ENCODE data around the gene PIEZO1. TPM values are rescaled to one million over a fixed set of nuclear protein-coding genes. Genes with fewer than 3 reads are reported as not detected.

PIEZO1 gene
- total and polyA plus RNA-seq, 9 of the 15 experiments (the other 6 are each of a cell fraction or from before 2014, with no cell fraction given), result 3.6 to 432 (median 131) TPM

DNA sequence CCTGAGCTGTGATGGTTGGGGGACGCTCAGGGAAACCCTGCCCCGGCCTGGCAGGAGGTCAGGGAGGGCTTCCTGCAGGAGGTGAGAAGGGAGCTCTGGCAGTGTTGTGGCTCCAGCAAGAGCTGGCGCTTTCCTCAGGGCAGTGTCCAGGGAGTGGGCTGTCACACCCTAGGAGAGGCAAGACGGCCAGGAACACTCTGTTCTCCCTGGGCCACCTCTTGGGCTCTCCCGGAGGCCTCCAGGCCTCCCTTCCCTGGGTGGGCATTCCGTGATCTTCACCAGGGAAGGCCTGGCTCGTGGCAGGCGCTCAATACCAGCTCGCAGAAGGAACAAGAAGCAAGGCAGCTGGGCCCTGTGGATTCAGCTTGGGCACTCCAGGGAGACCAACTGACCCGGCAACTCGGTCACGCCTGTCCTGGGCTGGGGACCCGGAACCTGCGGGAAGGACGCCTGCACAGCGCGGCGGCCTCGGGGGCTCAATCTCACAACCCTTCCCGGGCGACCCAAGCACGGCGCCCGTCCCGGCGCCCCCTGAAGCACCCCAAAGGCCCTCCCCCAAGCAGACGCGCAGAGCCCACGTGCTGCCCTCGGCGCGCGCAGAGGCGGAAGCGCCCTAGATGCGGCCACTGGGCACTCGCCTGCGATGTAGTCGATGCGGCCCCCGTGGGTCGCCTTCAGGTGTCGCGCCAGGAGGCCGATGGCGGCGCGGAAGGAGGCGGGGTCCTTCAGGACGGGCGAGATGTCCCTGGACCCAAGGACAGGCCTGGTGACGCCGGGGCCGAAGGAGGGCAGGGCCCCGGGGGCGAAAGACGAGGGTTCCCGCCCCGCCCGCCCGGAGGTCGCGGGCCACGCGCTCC is 26.1 kb upstream of the PIEZO1 start (continued):
- TF ChIP-seq, protein P1, sequence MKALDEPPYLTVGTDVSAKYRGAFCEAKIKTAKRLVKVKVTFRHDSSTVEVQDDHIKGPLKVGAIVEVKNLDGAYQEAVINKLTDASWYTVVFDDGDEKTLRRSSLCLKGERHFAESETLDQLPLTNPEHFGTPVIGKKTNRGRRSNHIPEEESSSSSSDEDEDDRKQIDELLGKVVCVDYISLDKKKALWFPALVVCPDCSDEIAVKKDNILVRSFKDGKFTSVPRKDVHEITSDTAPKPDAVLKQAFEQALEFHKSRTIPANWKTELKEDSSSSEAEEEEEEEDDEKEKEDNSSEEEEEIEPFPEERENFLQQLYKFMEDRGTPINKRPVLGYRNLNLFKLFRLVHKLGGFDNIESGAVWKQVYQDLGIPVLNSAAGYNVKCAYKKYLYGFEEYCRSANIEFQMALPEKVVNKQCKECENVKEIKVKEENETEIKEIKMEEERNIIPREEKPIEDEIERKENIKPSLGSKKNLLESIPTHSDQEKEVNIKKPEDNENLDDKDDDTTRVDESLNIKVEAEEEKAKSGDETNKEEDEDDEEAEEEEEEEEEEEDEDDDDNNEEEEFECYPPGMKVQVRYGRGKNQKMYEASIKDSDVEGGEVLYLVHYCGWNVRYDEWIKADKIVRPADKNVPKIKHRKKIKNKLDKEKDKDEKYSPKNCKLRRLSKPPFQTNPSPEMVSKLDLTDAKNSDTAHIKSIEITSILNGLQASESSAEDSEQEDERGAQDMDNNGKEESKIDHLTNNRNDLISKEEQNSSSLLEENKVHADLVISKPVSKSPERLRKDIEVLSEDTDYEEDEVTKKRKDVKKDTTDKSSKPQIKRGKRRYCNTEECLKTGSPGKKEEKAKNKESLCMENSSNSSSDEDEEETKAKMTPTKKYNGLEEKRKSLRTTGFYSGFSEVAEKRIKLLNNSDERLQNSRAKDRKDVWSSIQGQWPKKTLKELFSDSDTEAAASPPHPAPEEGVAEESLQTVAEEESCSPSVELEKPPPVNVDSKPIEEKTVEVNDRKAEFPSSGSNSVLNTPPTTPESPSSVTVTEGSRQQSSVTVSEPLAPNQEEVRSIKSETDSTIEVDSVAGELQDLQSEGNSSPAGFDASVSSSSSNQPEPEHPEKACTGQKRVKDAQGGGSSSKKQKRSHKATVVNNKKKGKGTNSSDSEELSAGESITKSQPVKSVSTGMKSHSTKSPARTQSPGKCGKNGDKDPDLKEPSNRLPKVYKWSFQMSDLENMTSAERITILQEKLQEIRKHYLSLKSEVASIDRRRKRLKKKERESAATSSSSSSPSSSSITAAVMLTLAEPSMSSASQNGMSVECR (CRISPR knock-in tag; IDR thresholded peaks at IDR 0.05), result peak; percentile 96
- peak; percentile 95; the same call in 1 of the 2 replicates for TF ChIP-seq RBM14 (IDR thresholded peaks at IDR 0.05; ENCODE audit: borderline replicate concordance, insufficient read depth, low read depth, low read length)
- TF ChIP-seq SAFB (IDR thresholded peaks at IDR 0.05; ENCODE audit: borderline replicate concordance, low read depth, low read length), result 0 out of 2 replicates have a peak, but pooled peaks have one; percentile 24
- peak; percentile 38 for TF ChIP-seq POLR2AphosphoS5 (IDR thresholded peaks at IDR 0.05; ENCODE audit: control insufficient read depth, insufficient read depth, low read depth, low read length)
- TF ChIP-seq ZNF12 (CRISPR knock-in tag; IDR thresholded peaks at IDR 0.05), result peak; percentile 64; the same call in 1 of the 2 replicates
- TF ChIP-seq PHF20 (IDR thresholded peaks at IDR 0.05; ENCODE audit: partially characterized antibody), result peak; percentile 60
- TF ChIP-seq RNF2 (IDR thresholded peaks at IDR 0.05), result no peak
- no peak for TF ChIP-seq ZNF212 (CRISPR knock-in tag; IDR thresholded peaks at IDR 0.05)
- peak; percentile 60 for TF ChIP-seq CXXC5 (CRISPR knock-in tag; IDR thresholded peaks at IDR 0.05)
- TF ChIP-seq ZNF41 (CRISPR knock-in tag; conservative IDR thresholded peaks at IDR 0.05), result no peak
- TF ChIP-seq PCBP2 (IDR thresholded peaks at IDR 0.05; ENCODE audit: low read depth, low read length, poor library complexity, severe bottlenecking), result peak; percentile 18
- no peak for TF ChIP-seq MYC (IDR thresholded peaks at IDR 0.05; ENCODE audit: low read depth, low read length)
- peak; percentile 88; the same call in 1 of the 2 replicates for TF ChIP-seq MYC (CRISPR knock-in tag; IDR thresholded peaks at IDR 0.05; ENCODE audit: borderline replicate concordance, low read depth)
- peak; percentile 60 for TF ChIP-seq NR2C2 (CRISPR knock-in tag; IDR thresholded peaks at IDR 0.05)
- TF ChIP-seq NR2C2 (tag; IDR thresholded peaks at IDR 0.05), result peak; percentile 65
- peak; percentile 77; the same call in 1 of the 2 replicates for TF ChIP-seq ELF4 (CRISPR knock-in tag; IDR thresholded peaks at IDR 0.05)
